GM19351 (cell line): ENCODE results near the gene GPR4.
"Not testable (repeated sequence)": the region's sequence is repeated elsewhere in the genome, so short reads cannot be mapped to it uniquely, and the experiment has no call there.

Experiments used
- ATAC-seq: cut with Tn5 transposase; IDR thresholded peaks from one replicate; pipeline ENCODE4 v1.9.1; 2021; ENCODE audit warnings: mild to moderate bottlenecking, moderate library complexity; ENCODE audit not compliant: unreplicated experiment

The GPR4 gene

GRCh38 chr19:45601524-45602374, at the start of gene GPR4:
Gene GPR4 (minus strand): TSS chr19:45602212. CDS start chr19:45591866, 10,346 bp downstream.
- ATAC-seq = no peak

- no peak for ATAC-seq
Measured at GRCh38 chr19:45650722-45651121, 48.7 kb upstream of the GPR4 start.

GRCh38 chr19:45646345-45646698, 44.3 kb upstream of the GPR4 start:
- ATAC-seq = no peak

GRCh38 chr19:45645631-45646344, 43.8 kb upstream of the GPR4 start:
- peak; percentile 46 for ATAC-seq

GRCh38 chr19:45645068-45645630, 43.1 kb upstream of the GPR4 start:
- ATAC-seq = no peak

- ATAC-seq = no peak
Measured at GRCh38 chr19:45643927-45644771, 42.1 kb upstream of the GPR4 start.

- no peak for ATAC-seq
Measured at GRCh38 chr19:45643024-45643926, 41.3 kb upstream of the GPR4 start.

GRCh38 chr19:45641274-45642105, 39.5 kb upstream of the GPR4 start:
- ATAC-seq = peak; percentile 36

GRCh38 chr19:45640849-45641273, 38.8 kb upstream of the GPR4 start:
- ATAC-seq = no peak

GRCh38 chr19:45638930-45639729, 37.1 kb upstream of the GPR4 start, which contains the start of gene EML2:
Gene EML2 (minus strand): TSS chr19:45639397. CDS start chr19:45639376, 21 bp downstream.
- no peak for ATAC-seq

GRCh38 chr19:45637890-45638667, 36.1 kb upstream of the GPR4 start:
- ATAC-seq = no peak

- no peak for ATAC-seq
Measured at GRCh38 chr19:45636902-45637301, 34.9 kb upstream of the GPR4 start.

GRCh38 chr19:45636275-45636674, 34.3 kb upstream of the GPR4 start:
- no peak for ATAC-seq

GRCh38 chr19:45632468-45633196, 30.6 kb upstream of the GPR4 start:
- no peak for ATAC-seq

- no peak for ATAC-seq
Measured at GRCh38 chr19:45630463-45630862, 28.5 kb upstream of the GPR4 start.

GRCh38 chr19:45629704-45630103, 27.7 kb upstream of the GPR4 start:
- no peak for ATAC-seq

GRCh38 chr19:45628219-45628618, 26.2 kb upstream of the GPR4 start:
- ATAC-seq = not testable (repeated sequence)
